Measurements from ENCODE around the gene CCPG1.
"Not testable (repeated sequence)": the region's sequence is repeated elsewhere in the genome, so short reads cannot be mapped to it uniquely, and the experiment has no call there.

Gene CCPG1

GRCh38 chr15:55408012-55408928 lies at the start of gene CCPG1, which contains the start of gene PIERCE2:
TSS of gene CCPG1 (minus strand) at chr15:55408359. CDS start at chr15:55389424, 18,935 bp downstream.
TSS of gene PIERCE2 (plus strand) at chr15:55408495. CDS start at chr15:55408769, 274 bp downstream.
- peak; percentile 76 to 81 for DNase-seq (ENCODE audit: low read depth in 2 of 2)

GRCh38 chr15:55457401-55458022 lies 49.4 kb upstream of the CCPG1 start:
- DNase-seq (ENCODE audit: low read depth in 2 of 2): no peak

GRCh38 chr15:55447030-55447394 lies 38.9 kb upstream of the CCPG1 start:
- DNase-seq (ENCODE audit: low read depth in 2 of 2): not testable (repeated sequence)

- DNase-seq (ENCODE audit: low read depth in 2 of 2): not testable (repeated sequence)
Measured at GRCh38 chr15:55446379-55447029, 38.3 kb upstream of the CCPG1 start.

- DNase-seq (ENCODE audit: low read depth in 2 of 2): not testable (repeated sequence)
Measured at GRCh38 chr15:55445936-55446335, 37.8 kb upstream of the CCPG1 start.

GRCh38 chr15:55443141-55443540 lies 35.0 kb upstream of the CCPG1 start:
- DNase-seq (ENCODE audit: low read depth in 2 of 2): not testable (repeated sequence)

- DNase-seq (ENCODE audit: low read depth in 2 of 2): no peak
Measured at GRCh38 chr15:55434989-55435825, 27.0 kb upstream of the CCPG1 start.

GRCh38 chr15:55422089-55422488 lies 13.9 kb upstream of the CCPG1 start:
- no peak for DNase-seq (ENCODE audit: low read depth in 2 of 2)

- DNase-seq (ENCODE audit: low read depth in 2 of 2): no peak
Measured at GRCh38 chr15:55420171-55420866, 12.2 kb upstream of the CCPG1 start.

GRCh38 chr15:55417678-55418077 lies 9.5 kb upstream of the CCPG1 start:
- DNase-seq (ENCODE audit: low read depth in 2 of 2): not testable (repeated sequence)

GRCh38 chr15:55408976-55409375 lies 817 bp upstream of the CCPG1 start:
- DNase-seq (ENCODE audit: low read depth in 2 of 2): not testable (repeated sequence)

GRCh38 chr15:55407498-55408011 lies 604 bp downstream of the CCPG1 start:
- no peak for DNase-seq (ENCODE audit: low read depth in 2 of 2)

- DNase-seq (ENCODE audit: low read depth in 2 of 2): no peak
Measured at GRCh38 chr15:55403531-55403930, 4.6 kb downstream of the CCPG1 start.

- no peak for DNase-seq (ENCODE audit: low read depth in 2 of 2)
Measured at GRCh38 chr15:55402707-55403106, 5.5 kb downstream of the CCPG1 start.

GRCh38 chr15:55401786-55402246 lies 6.3 kb downstream of the CCPG1 start:
- DNase-seq (ENCODE audit: low read depth in 2 of 2): no peak

GRCh38 chr15:55400050-55400449 lies 8.1 kb downstream of the CCPG1 start:
- not testable (repeated sequence) for DNase-seq (ENCODE audit: low read depth in 2 of 2)

GRCh38 chr15:55398243-55398642 lies 9.9 kb downstream of the CCPG1 start:
- no peak for DNase-seq (ENCODE audit: low read depth in 2 of 2)

- DNase-seq (ENCODE audit: low read depth in 2 of 2): no peak
Measured at GRCh38 chr15:55394694-55395093, 13.5 kb downstream of the CCPG1 start.

- DNase-seq (ENCODE audit: low read depth in 2 of 2): no peak
Measured at GRCh38 chr15:55389264-55389607, 18.9 kb downstream of the CCPG1 start.

GRCh38 chr15:55387027-55387426 lies 21.1 kb downstream of the CCPG1 start:
- DNase-seq (ENCODE audit: low read depth in 2 of 2): no peak

GRCh38 chr15:55383687-55384086 lies 24.5 kb downstream of the CCPG1 start:
- DNase-seq (ENCODE audit: low read depth in 2 of 2): no peak
